GM06990 (cell line): ENCODE data around the gene ROMO1.
A peak's percentile ranks its signal among the peaks of the same experiment; 100 is the strongest.

Experiments
- DNase-seq: peaks from one replicate; pipeline ENCODE4 v3.0.0-alpha.2; 2011; ENCODE audit not compliant: insufficient read length; ENCODE audit errors: extremely low read depth
- H3K27me3 ChIP-seq: replicated peaks from 2 replicates; pipeline ENCODE4 v1.6.0; 2011; ENCODE audit warnings: low read length; ENCODE audit not compliant: control insufficient read depth, insufficient read depth
- H3K36me3 ChIP-seq: 2 replicates; pipeline ENCODE4 v1.5.1; 2011; ENCODE audit warnings: low read length; ENCODE audit not compliant: control insufficient read depth, insufficient read depth
- H3K4me3 ChIP-seq: replicated peaks from 2 replicates; pipeline ENCODE4 v1.5.1; 2011; ENCODE audit warnings: low read depth, mild to moderate bottlenecking, control low read depth, low read length
- TF ChIP-seq, protein P1 (sequence below): IDR thresholded peaks from 2 replicates; pipeline ENCODE4 v1.5.1; 2011; ENCODE audit warnings: low read length, control low read depth, mild to moderate bottlenecking, inconsistent platforms; ENCODE audit not compliant: insufficient read depth, poor library complexity, severe bottlenecking

Gene ROMO1

GRCh38 chr20:35661908-35662307 lies 37.3 kb upstream of the ROMO1 start:
- DNase-seq = no peak
- Histone ChIP-seq H3K27me3 (no peaks in the 10 kb centered on the region), H3K4me3 (peak overlapping the region; percentile 96), H3K36me3 (no peaks in the 10 kb centered on the region)
- TF ChIP-seq, protein P1, sequence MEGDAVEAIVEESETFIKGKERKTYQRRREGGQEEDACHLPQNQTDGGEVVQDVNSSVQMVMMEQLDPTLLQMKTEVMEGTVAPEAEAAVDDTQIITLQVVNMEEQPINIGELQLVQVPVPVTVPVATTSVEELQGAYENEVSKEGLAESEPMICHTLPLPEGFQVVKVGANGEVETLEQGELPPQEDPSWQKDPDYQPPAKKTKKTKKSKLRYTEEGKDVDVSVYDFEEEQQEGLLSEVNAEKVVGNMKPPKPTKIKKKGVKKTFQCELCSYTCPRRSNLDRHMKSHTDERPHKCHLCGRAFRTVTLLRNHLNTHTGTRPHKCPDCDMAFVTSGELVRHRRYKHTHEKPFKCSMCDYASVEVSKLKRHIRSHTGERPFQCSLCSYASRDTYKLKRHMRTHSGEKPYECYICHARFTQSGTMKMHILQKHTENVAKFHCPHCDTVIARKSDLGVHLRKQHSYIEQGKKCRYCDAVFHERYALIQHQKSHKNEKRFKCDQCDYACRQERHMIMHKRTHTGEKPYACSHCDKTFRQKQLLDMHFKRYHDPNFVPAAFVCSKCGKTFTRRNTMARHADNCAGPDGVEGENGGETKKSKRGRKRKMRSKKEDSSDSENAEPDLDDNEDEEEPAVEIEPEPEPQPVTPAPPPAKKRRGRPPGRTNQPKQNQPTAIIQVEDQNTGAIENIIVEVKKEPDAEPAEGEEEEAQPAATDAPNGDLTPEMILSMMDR = no peak

DNA sequence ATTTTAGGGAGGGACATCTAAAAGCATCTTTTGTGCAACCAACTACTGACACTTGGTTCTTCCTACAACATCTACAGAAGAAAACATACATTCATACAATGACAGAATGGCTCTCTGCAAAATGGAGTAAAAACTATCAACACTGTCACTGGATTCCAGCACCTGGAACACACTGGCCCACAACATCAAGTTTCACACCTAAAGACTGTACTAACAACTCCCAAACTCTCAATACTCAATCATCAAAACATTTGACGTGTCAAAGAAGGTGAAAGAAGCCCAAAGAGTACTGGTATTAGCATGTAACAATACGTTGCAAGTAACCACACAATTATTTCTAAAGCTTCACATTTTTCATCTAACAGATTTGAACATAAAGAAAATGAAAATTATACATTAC lies 36.7 kb upstream of the ROMO1 start:
- no peak for DNase-seq
- peak overlapping the region; percentile 96 for H3K4me3 ChIP-seq
- TF ChIP-seq, protein P1 = no peak
- no peaks in the 10 kb centered on the region for H3K36me3 ChIP-seq
- no peaks in the 10 kb centered on the region for H3K27me3 ChIP-seq

DNA sequence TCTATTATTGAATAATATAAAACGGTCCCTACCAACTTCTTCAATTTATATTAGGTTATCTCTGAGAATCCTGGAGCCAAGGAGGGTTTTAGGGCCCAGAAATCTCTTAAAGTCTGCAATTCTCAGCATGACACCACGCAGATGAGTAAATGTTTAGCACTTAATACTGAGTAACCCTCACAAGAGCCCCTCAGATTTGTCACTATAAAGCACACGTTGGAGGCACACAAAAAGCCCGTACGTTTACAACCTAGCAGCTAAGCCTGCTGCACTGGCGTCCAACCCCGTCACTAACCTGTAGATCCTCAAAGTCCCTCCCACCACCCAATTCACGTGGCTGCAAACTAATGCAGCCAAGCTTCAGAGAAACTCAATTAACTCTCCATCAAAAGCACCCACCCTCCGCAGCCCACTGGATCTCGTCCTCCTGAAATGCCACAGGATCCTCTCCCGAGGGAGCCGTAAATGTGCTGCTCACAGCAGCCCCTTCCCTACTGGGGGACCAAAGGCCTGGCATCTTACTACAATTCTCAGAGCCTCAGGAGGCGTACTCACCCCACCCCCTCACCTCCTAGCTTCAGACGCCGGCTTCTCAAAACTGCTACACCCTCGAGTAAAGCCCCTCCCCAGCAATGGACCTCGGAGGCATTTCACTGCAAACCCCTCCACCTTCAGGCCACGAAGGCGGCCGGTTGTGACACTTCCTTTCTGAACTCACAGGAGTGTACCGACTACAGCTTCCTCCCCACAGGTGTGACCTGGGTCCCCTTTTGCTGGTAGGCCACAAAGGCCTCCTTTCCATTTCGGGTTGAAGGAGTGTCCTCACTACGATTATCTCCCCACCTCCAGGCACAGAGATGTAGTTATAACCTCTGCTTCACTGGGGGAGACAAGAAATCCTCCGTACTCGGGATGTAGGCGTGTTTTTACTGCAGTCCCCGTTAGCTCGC lies 35.4 kb upstream of the ROMO1 start:
- peak; percentile 63 for DNase-seq
- TF ChIP-seq, protein P1 = no peak

GRCh38 chr20:35664466-35665206 lies 34.6 kb upstream of the ROMO1 start, which contains the start of the genes CPNE1 and RBM12:
Gene CPNE1 (minus strand): TSS chr20:35664900. CDS start chr20:35632923, 31,977 bp downstream.
Gene RBM12 (minus strand): TSS chr20:35664900. CDS start chr20:35655322, 9,578 bp downstream.
- peaks cover 5% of the 10 kb centered on the region for H3K36me3 ChIP-seq
- TF ChIP-seq, protein P1 = no peak

More for the DNA sequence above, 35.4 kb upstream of the ROMO1 start:
- Histone ChIP-seq H3K27me3 (no peaks in the 10 kb centered on the region), H3K36me3 (no peaks in the 10 kb centered on the region), H3K4me3 (peak overlapping the region; percentile 96)

DNA sequence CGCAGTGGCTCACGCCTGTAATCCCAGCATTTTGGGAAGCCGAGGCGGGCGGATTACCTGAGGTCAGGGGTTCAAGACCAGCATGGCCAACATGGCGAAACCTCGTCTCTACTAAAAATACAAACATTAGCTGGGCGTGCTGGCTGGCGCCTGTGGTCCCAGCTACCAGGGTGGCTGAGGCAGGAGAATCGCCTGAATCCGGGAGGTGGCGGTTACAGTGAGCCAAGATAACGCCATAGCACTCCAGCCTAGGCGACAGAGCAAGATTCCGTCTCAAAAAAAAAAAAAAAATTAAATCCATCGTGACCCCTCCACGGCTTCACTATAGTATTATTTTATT lies 33.3 kb upstream of the ROMO1 start:
- H3K27me3 ChIP-seq = no peaks in the 10 kb centered on the region
- H3K36me3 ChIP-seq = peaks cover 7% of the 10 kb centered on the region
- no peak overlapping the region for H3K4me3 ChIP-seq
- no peak for DNase-seq
- TF ChIP-seq, protein P1 = no peak

More at GRCh38 chr20:35664466-35665206, 34.6 kb upstream of the ROMO1 start, which contains the start of the genes CPNE1 and RBM12:
- peak within 1 kb of the TSS; percentile 96 for H3K4me3 ChIP-seq
- DNase-seq = peak; percentile 97
- H3K27me3 ChIP-seq = no peaks in the 10 kb centered on the region
